Measurements from ENCODE around the gene NRP1. TPM values are rescaled to one million over a fixed set of nuclear protein-coding genes. Genes with fewer than 3 reads are reported as not detected.
"Not testable (repeated sequence)": the region's sequence is repeated elsewhere in the genome, so short reads cannot be mapped to it uniquely, and the experiment has no call there.

The NRP1 gene
- total RNA-seq, 2 donors from 2014 or later = 11.7 to 18.4 TPM

DNA sequence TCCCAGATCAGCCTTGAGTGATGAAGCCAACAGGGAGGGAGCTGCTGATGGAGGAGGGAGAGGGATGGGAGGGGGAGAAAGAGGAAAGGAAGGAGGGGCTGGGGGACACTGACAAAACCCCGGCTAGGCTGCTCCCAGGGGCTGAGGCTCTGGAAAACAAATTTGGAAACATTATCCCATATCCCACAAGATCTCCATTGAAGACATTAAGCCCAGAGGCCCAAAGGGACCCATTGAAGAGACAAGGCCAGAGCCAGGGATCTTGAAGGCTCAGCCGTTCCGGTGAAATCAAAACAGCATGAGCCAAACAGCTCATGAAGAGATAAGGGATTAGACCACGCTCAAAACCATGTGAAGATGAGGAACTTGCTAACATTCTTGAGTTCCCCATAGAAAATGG, 192.2 kb downstream of the NRP1 start:
- no peaks in the 10 kb centered on the region for H3K27me3 ChIP-seq
- no peak for TF ChIP-seq CTCF (IDR thresholded peaks at IDR 0.05)
- H3K4me1 ChIP-seq = no peaks in the 10 kb centered on the region
- no peak overlapping the region for H3K27ac ChIP-seq
- H3K4me3 ChIP-seq = no peak overlapping the region
- H3K9ac ChIP-seq (ENCODE audit: low read depth in 2 of 2, low read length in 2 of 2) = no peak overlapping the region
- H3K9me3 ChIP-seq = no peaks in the 10 kb centered on the region
- no peaks in the 10 kb centered on the region for H3K36me3 ChIP-seq
- no peak for DNase-seq
- intact Hi-C loops (cut with DNase I) = no loop called here

DNA sequence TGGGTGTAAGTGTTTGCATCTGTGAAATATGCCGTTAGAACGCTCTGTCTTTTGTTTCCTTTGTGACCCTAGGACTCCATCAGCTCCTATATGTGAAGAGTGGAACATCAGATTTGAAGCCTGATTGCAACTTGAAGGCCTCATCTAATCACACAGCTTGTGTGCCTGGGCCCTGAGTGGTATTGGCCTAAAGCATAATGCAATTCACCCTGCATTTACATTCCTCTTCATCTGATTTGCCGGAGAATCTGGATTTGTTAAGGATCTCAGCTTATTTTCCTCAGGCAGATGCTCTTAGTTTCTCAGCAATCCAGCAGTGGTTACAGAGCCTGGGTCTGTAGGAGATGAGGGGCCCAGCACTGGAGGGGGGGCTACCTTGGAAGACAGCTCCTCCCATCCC, 193.2 kb downstream of the NRP1 start:
- intact Hi-C loops (cut with DNase I) = no loop called here
- no peaks in the 10 kb centered on the region for H3K4me1 ChIP-seq
- H3K27ac ChIP-seq = no peak overlapping the region
- no peak overlapping the region for H3K4me3 ChIP-seq
- H3K9me3 ChIP-seq = no peaks in the 10 kb centered on the region
- H3K27me3 ChIP-seq = no peaks in the 10 kb centered on the region
- no peak overlapping the region for H3K9ac ChIP-seq (ENCODE audit: low read depth in 2 of 2, low read length in 2 of 2)
- no peak for TF ChIP-seq CTCF (IDR thresholded peaks at IDR 0.05)
- no peak for DNase-seq
- H3K36me3 ChIP-seq = no peaks in the 10 kb centered on the region

GRCh38 chr10:33139181-33139646, 195.3 kb downstream of the NRP1 start:
- no peaks in the 10 kb centered on the region for H3K27me3 ChIP-seq
- intact Hi-C loops (cut with DNase I) = no loop called here
- H3K27ac ChIP-seq = no peak overlapping the region
- no peaks in the 10 kb centered on the region for H3K36me3 ChIP-seq
- TF ChIP-seq CTCF (IDR thresholded peaks at IDR 0.05) = no peak
- no peaks in the 10 kb centered on the region for H3K9me3 ChIP-seq
- no peaks in the 10 kb centered on the region for H3K4me1 ChIP-seq
- no peak overlapping the region for H3K4me3 ChIP-seq
- DNase-seq = no peak
- H3K9ac ChIP-seq (ENCODE audit: low read depth in 2 of 2, low read length in 2 of 2) = no peak overlapping the region

GRCh38 chr10:33138686-33139085, 195.8 kb downstream of the NRP1 start:
- intact Hi-C loops (cut with DNase I); H3K36me3 ChIP-seq; H3K27me3 ChIP-seq; H3K9ac ChIP-seq (ENCODE audit: low read depth in 2 of 2, low read length in 2 of 2); H3K4me3 ChIP-seq; H3K9me3 ChIP-seq; H3K27ac ChIP-seq; DNase-seq; H3K4me1 ChIP-seq: not testable (repeated sequence)

DNA sequence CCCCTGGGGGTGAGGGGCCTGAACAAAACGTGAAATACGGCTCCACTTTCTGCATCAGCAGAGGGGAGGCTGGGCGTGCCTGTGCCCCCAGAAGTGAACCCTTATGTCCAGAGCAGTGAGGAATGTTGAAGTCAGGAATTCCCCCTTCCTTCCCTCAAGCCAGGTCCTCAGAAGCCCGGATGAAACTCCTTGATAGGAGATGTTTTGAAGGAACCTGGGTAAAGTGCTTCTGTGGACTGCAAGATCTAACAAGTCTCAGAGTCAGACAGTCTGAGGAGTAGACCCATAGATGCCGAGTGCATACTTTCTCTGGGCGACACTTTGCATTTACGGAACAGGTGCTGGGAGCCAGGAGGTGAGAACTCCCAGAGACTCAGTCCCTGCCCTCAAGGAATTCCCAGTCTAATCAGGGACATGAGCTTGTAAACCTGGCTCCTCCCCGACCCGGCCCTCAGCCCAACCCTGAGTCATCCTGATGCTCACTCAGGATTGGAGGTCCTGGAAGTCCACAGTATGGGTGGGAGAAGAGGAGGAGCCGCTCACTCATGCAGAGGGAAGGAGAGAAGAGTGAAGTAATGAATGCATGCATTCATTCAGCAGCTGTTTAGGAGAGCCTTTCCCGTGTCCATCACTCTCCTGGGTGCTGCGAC, 197.0 kb downstream of the NRP1 start:
- no peaks in the 10 kb centered on the region for H3K27me3 ChIP-seq
- no peaks in the 10 kb centered on the region for H3K36me3 ChIP-seq
- H3K4me1 ChIP-seq = no peaks in the 10 kb centered on the region
- H3K4me3 ChIP-seq = no peak overlapping the region
- no peak for DNase-seq
- H3K9ac ChIP-seq (ENCODE audit: low read depth in 2 of 2, low read length in 2 of 2) = no peak overlapping the region
- intact Hi-C loops (cut with DNase I) = no loop called here
- H3K9me3 ChIP-seq = no peaks in the 10 kb centered on the region
- no peak for TF ChIP-seq CTCF (IDR thresholded peaks at IDR 0.05)
- no peak overlapping the region for H3K27ac ChIP-seq

GRCh38 chr10:33136781-33137180, 197.7 kb downstream of the NRP1 start:
- intact Hi-C loops (cut with DNase I) = no loop called here
- no peaks in the 10 kb centered on the region for H3K4me1 ChIP-seq
- DNase-seq = no peak
- H3K9me3 ChIP-seq = no peaks in the 10 kb centered on the region
- H3K27me3 ChIP-seq = no peaks in the 10 kb centered on the region
- no peak overlapping the region for H3K27ac ChIP-seq
- no peaks in the 10 kb centered on the region for H3K36me3 ChIP-seq
- H3K4me3 ChIP-seq = no peak overlapping the region
- TF ChIP-seq CTCF (IDR thresholded peaks at IDR 0.05) = no peak
- H3K9ac ChIP-seq (ENCODE audit: low read depth in 2 of 2, low read length in 2 of 2) = no peak overlapping the region

Measured in colonic mucosa (tissue), 4 donors.